HepG2 (cell line): Measurements from ENCODE around the gene ACOT8. TPM values are rescaled to one million over a fixed set of nuclear protein-coding genes. Genes with fewer than 3 reads are reported as not detected.
A peak's percentile ranks its signal among the peaks of the same experiment; 100 is the strongest.

Experiments
- ATRX ChIP-seq: sonication (generic); formaldehyde crosslinking; IDR thresholded peaks from 2 replicates; pipeline ENCODE4 v1.4.0; 2020; ENCODE audit warnings: missing genetic modification reagents, borderline replicate concordance
- CEBPZ ChIP-seq: IDR thresholded peaks from 2 replicates; pipeline ENCODE4 v1.6.1; 2012; ENCODE audit warnings: low read length, improper control_type of control experiment
- DNMT3B ChIP-seq: conservative IDR thresholded peaks from 2 replicates; pipeline ENCODE4 v1.6.1; 2016; ENCODE audit warnings: missing biosample characterization, control low read depth
- EED ChIP-seq: sonication (generic); formaldehyde crosslinking; IDR thresholded peaks from 2 replicates; pipeline ENCODE4 v1.5.0; 2020; ENCODE audit warnings: mild to moderate bottlenecking, missing genetic modification reagents
- HNRNPLL ChIP-seq: fragments of 200-400 bp; formaldehyde crosslinking; IDR thresholded peaks from 2 replicates; pipeline ENCODE4 v1.6.1; 2017; ENCODE audit warnings: mild to moderate bottlenecking, low read depth, low read length; ENCODE audit not compliant: poor library complexity, severe bottlenecking
- NCOA5 ChIP-seq: sonication (generic); formaldehyde crosslinking; IDR thresholded peaks from 2 replicates; pipeline ENCODE4 v1.4.0; 2020; ENCODE audit warnings: missing genetic modification reagents
- PITX1 ChIP-seq: sonication (generic); formaldehyde crosslinking; IDR thresholded peaks from 2 replicates; pipeline ENCODE4 v1.5.1; 2020; ENCODE audit warnings: mild to moderate bottlenecking, missing genetic modification reagents
- SIN3B ChIP-seq: fragments of 150-350 bp; IDR thresholded peaks from 2 replicates; pipeline ENCODE4 v1.6.1; 2014; ENCODE audit warnings: low read length
- SMAD3 ChIP-seq: sonication (generic); formaldehyde crosslinking; IDR thresholded peaks from 2 replicates; pipeline ENCODE4 v1.4.0; 2020; ENCODE audit warnings: missing genetic modification reagents
- TBX3 ChIP-seq: fragments of 450-650 bp; IDR thresholded peaks from 2 replicates; pipeline ENCODE4 v1.6.1; 2017; ENCODE audit warnings: antibody characterized with exemption, mild to moderate bottlenecking, inconsistent platforms, borderline replicate concordance
- YEATS4 ChIP-seq: sonication (generic); formaldehyde crosslinking; IDR thresholded peaks from 2 replicates; pipeline ENCODE4 v1.4.0; 2020; ENCODE audit warnings: missing genetic modification reagents, borderline replicate concordance
- ZBTB3 ChIP-seq: sonication (generic); formaldehyde crosslinking; IDR thresholded peaks from 2 replicates; pipeline ENCODE4 v1.4.0; 2020; ENCODE audit warnings: low read depth, mild to moderate bottlenecking, moderate library complexity, missing genetic modification reagents, borderline replicate concordance
- ZNF124 ChIP-seq: sonication (generic); formaldehyde crosslinking; IDR thresholded peaks from 2 replicates; pipeline ENCODE4 v1.4.0; 2020; ENCODE audit warnings: missing genetic modification reagents
- ZNF432 ChIP-seq: sonication (generic); formaldehyde crosslinking; IDR thresholded peaks from 2 replicates; pipeline ENCODE4 v1.5.0; 2020; ENCODE audit warnings: missing genetic modification reagents, mild to moderate bottlenecking, borderline replicate concordance
- ZNF703 ChIP-seq: sonication (generic); formaldehyde crosslinking; IDR thresholded peaks from 2 replicates; pipeline ENCODE4 v1.5.1; 2020; ENCODE audit warnings: missing genetic modification reagents, mild to moderate bottlenecking, moderate library complexity, borderline replicate concordance
- ZNF749 ChIP-seq: sonication (generic); formaldehyde crosslinking; IDR thresholded peaks from 2 replicates; pipeline ENCODE4 v1.8.0; 2022; ENCODE audit warnings: mild to moderate bottlenecking, missing genetic modification reagents, moderate library complexity, borderline replicate concordance
- ZNF776 ChIP-seq: sonication (generic); formaldehyde crosslinking; IDR thresholded peaks from 2 replicates; pipeline ENCODE4 v1.4.0; 2020; ENCODE audit warnings: mild to moderate bottlenecking, missing genetic modification reagents
- ZNF850 ChIP-seq: sonication (generic); formaldehyde crosslinking; conservative IDR thresholded peaks from 2 replicates; pipeline ENCODE4 v1.9.0; 2021; ENCODE audit warnings: mild to moderate bottlenecking, missing genetic modification reagents
- polyA plus RNA-seq, 8 experiments: library from polyadenylated mRNA; depleted of rRNA in 3 of 8; stranded (reverse) in 7 of 8; unstranded in 1 of 8; fragments of >200 nt; fragmentation: Illumina TruSeq in 4 of 8; extraction: Trizol in 4 of 8; gene quantifications; 2 replicates each; pipeline versions ENCODE4 v1.2.1 to v1.2.3, GENCODE V29; 2011 to 2016; ENCODE audit warnings: low read depth in 4 of 8, missing spikeins in 1 of 8, mixed read lengths in 1 of 8; ENCODE audit not compliant: insufficient read depth in 1 of 8
- total RNA-seq, 5 experiments: library from RNA; depleted of rRNA; stranded (reverse); fragments of >200 nt; fragmentation: Illumina TruSeq; extraction: Trizol; gene quantifications; 2 replicates each; pipeline ENCODE4 v1.2.3, GENCODE V29; 2016; ENCODE audit warnings: low read depth in 1 of 5
- TF ChIP-seq, protein P1 (sequence below): sonication (generic); formaldehyde crosslinking; IDR thresholded peaks from 2 replicates; pipeline ENCODE4 v1.8.0; 2022; ENCODE audit warnings: mild to moderate bottlenecking, missing genetic modification reagents; ENCODE audit not compliant: insufficient replicate concordance
- TF ChIP-seq, protein P2 (sequence below): sonication (generic); formaldehyde crosslinking; conservative IDR thresholded peaks from 2 replicates; pipeline ENCODE4 v1.8.1; 2023; ENCODE audit warnings: missing genetic modification reagents
- TF ChIP-seq, protein P3 (sequence below): sonication (generic); formaldehyde crosslinking; IDR thresholded peaks from 2 replicates; pipeline ENCODE4 v1.5.0; 2020; ENCODE audit warnings: missing genetic modification reagents

The ACOT8 gene
- total and polyA plus RNA-seq, 2 of the 13 experiments (the other 11 are each of a cell fraction or from before 2014, with no cell fraction given) = 31.4 to 45.5 TPM

DNA sequence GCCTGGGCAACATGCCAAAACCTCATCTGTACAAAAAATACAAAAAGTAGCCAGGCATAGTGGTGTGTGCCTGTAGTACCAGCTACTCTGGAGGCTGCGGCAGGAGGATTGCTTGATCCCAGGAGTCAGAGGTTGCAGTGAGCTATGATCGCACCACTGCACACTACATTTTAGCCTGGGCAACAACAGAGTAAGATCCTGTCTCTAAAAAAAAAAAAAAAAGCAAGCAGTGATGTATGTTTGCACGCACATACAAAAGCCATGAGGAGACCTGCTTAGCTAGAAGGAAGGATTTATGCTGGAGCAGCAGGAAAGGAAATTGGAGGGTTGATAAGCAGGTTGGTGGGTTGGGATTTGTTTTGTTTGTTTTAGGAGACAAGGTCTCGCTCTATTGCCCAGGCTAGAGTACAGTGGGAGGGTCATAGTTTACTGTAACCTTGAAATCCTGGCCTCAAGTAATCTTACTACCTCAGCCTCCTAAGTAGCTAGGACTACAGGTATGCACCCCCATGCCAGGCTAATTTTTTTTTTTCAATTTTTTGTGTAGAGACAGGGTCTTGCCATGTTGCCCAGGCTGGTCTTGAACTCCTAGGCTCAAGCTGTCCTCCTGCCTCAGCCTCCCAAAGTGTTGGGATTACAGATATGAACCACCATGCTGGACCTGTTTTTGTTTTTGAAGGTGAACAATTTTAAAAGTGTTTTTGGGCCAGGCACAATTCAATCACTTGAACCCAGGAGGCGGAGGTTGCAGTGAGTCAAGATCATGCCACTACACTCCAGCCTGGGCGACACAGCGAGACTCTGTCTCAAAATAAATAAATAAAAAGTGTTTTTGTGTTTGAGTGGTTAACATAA lies 4.3 kb upstream of the ACOT8 start (continued):
- no peak for TF ChIP-seq CEBPZ
- TF ChIP-seq YEATS4 (CRISPR knock-in tag) = 0 out of 2 replicates have a peak, but pooled peaks have one; percentile 40
- no peak for TF ChIP-seq ZBTB3 (CRISPR knock-in tag)
- no peak for TF ChIP-seq ZNF703 (CRISPR knock-in tag)
- no peak for TF ChIP-seq ZNF124 (CRISPR knock-in tag)
- TF ChIP-seq ZNF749 = no peak
- TF ChIP-seq ZNF850 (CRISPR knock-in tag) = 0 out of 2 replicates have a peak, but pooled peaks have one; percentile 70
- TF ChIP-seq HNRNPLL = no peak
- TF ChIP-seq ATRX (CRISPR knock-in tag) = no peak
- TF ChIP-seq, protein P1, sequence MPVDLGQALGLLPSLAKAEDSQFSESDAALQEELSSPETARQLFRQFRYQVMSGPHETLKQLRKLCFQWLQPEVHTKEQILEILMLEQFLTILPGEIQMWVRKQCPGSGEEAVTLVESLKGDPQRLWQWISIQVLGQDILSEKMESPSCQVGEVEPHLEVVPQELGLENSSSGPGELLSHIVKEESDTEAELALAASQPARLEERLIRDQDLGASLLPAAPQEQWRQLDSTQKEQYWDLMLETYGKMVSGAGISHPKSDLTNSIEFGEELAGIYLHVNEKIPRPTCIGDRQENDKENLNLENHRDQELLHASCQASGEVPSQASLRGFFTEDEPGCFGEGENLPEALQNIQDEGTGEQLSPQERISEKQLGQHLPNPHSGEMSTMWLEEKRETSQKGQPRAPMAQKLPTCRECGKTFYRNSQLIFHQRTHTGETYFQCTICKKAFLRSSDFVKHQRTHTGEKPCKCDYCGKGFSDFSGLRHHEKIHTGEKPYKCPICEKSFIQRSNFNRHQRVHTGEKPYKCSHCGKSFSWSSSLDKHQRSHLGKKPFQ = no peak
- TF ChIP-seq ZNF776 (CRISPR knock-in tag) = no peak
- TF ChIP-seq, protein P2, sequence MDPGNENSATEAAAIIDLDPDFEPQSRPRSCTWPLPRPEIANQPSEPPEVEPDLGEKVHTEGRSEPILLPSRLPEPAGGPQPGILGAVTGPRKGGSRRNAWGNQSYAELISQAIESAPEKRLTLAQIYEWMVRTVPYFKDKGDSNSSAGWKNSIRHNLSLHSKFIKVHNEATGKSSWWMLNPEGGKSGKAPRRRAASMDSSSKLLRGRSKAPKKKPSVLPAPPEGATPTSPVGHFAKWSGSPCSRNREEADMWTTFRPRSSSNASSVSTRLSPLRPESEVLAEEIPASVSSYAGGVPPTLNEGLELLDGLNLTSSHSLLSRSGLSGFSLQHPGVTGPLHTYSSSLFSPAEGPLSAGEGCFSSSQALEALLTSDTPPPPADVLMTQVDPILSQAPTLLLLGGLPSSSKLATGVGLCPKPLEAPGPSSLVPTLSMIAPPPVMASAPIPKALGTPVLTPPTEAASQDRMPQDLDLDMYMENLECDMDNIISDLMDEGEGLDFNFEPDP (CRISPR knock-in tag) = 0 out of 2 replicates have a peak, but pooled peaks have one; percentile 52
- TF ChIP-seq SIN3B = no peak
- TF ChIP-seq, protein P3, sequence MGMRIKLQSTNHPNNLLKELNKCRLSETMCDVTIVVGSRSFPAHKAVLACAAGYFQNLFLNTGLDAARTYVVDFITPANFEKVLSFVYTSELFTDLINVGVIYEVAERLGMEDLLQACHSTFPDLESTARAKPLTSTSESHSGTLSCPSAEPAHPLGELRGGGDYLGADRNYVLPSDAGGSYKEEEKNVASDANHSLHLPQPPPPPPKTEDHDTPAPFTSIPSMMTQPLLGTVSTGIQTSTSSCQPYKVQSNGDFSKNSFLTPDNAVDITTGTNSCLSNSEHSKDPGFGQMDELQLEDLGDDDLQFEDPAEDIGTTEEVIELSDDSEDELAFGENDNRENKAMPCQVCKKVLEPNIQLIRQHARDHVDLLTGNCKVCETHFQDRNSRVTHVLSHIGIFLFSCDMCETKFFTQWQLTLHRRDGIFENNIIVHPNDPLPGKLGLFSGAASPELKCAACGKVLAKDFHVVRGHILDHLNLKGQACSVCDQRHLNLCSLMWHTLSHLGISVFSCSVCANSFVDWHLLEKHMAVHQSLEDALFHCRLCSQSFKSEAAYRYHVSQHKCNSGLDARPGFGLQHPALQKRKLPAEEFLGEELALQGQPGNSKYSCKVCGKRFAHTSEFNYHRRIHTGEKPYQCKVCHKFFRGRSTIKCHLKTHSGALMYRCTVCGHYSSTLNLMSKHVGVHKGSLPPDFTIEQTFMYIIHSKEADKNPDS (CRISPR knock-in tag) = no peak; the same call in 1 of the 2 replicates
- no peak for TF ChIP-seq ZNF432 (CRISPR knock-in tag)
- TF ChIP-seq TBX3 = no peak
- TF ChIP-seq SMAD3 (CRISPR knock-in tag) = no peak
- no peak for TF ChIP-seq EED (CRISPR knock-in tag)
- no peak for TF ChIP-seq NCOA5 (CRISPR knock-in tag)
- peak; percentile 89 for TF ChIP-seq PITX1 (CRISPR knock-in tag)
- TF ChIP-seq DNMT3B (CRISPR knock-in tag) = no peak
